Stimulated activated CD4-positive, alpha-beta T cell treated with anti-CD3 and anti-CD28 coated beads, Interleukin-1b, Interleukin-23, amount 100 ng/mL, for 1 hour (primary cell): Measurements from ENCODE around the gene SLCO2B1.

Source experiments
- DNase-seq, 2 donors: peaks; one replicate each; pipeline ENCODE4 v3.0.0-alpha.2; 2020; ENCODE audit warnings: low read depth in 2 of 2

The SLCO2B1 gene

DNA sequence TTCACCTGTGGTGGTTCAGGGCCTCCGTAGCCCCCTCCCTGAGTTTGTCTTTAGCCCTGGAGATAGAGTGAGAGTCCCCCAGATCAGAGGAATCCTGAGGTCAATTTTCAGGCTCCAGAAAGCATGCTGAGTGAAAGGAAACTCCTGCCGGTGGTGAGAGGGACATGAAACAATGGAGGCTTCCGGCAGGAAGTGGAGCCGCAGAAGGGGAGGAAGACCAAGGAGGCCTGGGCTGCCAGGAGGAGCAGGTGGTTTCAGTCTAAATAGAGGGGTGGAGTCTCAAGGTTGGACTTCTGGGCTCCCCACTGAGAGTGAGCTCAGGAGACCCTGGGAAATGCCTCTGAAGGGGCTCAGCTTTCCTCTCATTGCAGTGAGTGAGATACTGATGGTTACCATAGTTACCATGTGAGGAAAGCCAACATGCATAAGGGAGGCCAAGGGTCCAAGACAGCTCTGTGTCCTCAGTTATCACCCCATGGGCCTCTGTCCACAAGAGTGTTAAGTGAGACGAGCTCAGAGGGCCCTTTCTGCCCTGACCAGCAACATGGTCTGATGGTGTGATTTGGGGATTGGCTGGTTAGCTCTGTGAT, 10.7 kb downstream of the SLCO2B1 start:
- DNase-seq = no peak

DNA sequence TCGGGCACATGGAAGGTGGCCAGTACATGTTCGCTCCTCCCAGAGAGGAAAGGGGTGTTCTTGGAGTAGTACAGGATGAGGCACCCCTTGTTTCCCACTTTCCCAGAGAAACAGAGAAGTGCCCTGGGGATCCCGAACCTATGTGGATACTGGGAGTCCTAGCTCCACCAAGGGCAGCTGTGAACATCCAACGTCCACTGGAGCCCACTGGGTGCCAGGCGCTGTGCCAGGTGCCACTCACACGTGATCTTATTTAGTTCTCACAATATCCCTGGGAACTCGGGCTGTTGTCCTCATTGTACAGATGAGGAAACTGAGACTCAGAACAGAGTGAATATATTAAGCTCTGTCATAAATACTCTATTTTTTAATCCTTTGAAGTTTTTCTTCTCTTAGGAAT, 12.0 kb downstream of the SLCO2B1 start:
- no peak for DNase-seq

DNA sequence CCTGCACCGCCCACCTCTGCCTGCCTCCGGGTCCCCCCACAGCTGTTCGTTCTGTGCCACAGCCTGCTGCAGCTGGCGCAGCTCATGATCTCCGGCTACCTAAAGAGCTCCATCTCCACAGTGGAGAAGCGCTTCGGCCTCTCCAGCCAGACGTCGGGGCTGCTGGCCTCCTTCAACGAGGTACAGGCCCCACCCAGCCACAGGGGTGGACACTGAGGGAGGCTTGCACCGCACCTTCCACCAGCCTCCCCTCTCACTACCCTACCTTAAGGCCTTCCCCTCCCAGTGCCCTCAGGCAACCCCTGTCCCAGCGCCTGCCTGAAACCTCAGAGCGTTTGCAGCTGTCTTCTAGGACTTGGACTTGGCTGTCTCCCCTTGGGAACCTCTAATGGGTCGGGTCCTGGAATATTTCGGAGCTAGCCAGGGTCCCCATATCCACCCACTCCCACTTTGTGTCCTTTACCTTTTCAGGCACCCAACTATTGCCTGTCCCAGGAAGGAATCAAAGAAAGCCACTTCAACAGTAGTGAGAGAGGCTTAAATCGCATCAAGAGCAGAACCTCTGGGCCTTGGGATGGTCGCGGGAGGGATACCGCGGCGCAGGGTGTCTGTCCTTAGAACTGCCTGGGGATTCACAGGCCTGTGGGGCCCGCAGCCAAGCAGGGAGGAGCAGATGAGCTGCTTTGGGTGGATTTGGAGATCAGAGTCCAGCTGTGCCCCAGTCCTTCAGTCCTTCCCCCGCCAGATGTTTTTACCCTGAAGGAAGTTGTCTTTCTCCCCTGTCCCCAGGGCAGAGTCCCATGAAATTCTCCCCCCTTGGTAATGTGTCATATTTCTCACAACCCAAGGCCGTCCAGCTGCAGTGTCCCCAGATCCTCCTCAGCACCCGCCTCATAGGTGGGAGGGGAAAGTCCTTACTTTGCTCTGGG, 13.3 kb downstream of the SLCO2B1 start:
- DNase-seq = no peak

DNA sequence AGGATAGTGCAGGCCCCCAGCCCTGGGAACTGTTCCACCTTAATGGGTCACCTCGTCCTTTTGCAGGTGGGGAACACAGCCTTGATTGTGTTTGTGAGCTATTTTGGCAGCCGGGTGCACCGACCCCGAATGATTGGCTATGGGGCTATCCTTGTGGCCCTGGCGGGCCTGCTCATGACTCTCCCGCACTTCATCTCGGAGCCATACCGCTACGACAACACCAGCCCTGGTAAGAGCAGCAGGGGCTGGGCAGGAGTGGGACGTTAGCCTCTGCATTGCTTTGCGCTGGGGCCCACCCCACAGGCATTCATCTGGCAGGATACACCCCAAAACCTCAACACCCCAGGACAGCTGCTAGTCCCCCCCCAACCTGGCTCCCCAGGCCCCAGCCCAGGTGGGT, 14.8 kb downstream of the SLCO2B1 start:
- DNase-seq = no peak

DNA sequence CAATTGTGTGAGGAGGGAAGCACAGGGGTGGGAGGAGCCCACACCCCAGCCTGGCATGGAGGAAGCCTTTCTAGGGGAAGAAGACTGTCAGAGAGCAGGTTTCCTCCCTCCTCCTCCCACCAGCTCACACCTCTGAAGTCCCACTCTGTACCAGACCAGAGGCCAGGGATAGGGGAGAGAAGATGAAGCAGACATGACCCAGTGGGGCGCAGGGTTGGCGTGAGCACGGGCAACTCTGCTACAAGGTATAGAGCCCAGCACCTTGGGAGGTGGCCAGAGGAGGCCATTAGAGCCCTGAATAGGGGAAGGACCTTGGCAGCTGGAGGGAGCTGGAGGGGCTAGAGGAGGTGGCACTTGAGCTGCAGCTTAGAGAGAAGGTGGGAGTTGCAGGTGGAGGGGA, 15.9 kb downstream of the SLCO2B1 start:
- DNase-seq = no peak

DNA sequence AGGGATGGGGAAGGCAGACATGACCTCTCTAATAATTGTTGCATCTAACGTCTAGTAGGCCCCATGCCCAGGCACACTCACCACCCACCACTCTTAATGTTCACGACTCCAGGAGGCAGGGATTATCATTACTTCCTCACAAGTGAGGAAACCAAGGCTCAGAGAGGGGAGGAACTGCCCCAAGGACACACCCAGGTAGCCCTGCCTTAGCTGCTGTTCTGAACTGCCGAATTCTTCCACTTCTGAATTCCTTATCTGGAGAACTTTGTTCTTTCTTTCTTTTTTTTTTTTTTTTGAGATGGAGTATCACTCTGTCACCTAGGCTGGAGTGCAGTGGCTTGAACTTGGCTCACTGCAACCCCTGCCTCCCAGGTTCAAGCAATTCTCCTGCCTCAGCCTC, 16.7 kb downstream of the SLCO2B1 start:
- DNase-seq = no peak

DNA sequence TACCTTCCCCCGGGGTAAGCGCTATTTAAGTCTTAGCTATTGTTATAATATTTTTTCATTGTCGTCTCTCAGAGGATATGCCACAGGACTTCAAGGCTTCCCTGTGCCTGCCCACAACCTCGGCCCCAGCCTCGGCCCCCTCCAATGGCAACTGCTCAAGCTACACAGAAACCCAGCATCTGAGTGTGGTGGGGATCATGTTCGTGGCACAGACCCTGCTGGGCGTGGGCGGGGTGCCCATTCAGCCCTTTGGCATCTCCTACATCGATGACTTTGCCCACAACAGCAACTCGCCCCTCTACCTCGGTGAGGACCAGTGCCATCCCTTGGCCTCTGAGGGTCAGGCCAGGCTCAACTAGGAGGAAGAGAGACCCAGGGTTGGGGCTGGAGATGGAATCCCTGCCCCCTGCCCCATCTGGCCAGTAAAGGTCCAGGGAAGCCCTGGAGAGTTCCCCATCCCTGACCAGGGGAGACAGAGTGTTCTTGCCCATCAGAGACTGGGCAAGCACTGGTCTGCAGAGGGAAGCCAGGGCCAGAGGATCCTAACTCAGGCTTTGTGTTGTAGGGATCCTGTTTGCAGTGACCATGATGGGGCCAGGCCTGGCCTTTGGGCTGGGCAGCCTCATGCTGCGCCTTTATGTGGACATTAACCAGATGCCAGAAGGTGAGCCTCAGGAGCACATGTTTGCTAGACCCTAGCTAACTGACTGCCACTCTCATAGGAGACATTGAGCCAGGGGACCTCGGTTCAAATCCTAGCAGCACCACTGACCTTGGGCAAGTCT, 18.4 kb downstream of the SLCO2B1 start:
- no peak for DNase-seq

DNA sequence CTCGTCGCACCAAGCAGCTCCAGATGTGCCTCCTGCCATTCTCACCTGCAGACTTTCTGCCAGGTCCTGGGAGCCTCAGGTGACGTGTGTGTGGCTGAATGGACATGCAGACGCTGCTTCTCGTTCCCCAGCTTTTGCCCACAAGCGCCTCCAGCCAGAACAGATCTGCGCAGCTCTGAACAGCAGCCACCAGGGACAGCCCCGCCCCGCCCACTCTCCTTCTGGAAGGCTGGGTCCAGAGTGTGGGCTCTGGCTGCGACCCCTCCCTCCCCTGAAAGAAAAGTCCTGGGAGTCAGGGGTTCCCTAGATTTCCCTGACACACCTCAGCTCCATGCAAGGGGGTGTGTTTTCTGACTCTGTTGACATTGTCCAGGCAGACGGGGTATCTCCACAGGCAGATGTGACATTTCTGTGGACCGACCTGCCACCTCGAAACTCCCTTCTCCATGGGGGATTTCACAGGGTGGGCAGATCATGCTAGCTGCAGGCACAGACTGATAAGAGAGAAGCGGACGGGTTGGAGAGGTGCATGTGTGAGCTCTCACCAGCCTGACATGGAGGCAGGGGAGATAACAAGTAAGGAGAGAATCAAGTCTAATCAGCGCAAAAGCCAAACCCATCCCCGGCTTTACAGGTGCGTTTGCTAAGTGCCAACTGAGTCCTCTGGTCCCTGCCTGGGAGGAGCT, 19.8 kb downstream of the SLCO2B1 start:
- no peak for DNase-seq

DNA sequence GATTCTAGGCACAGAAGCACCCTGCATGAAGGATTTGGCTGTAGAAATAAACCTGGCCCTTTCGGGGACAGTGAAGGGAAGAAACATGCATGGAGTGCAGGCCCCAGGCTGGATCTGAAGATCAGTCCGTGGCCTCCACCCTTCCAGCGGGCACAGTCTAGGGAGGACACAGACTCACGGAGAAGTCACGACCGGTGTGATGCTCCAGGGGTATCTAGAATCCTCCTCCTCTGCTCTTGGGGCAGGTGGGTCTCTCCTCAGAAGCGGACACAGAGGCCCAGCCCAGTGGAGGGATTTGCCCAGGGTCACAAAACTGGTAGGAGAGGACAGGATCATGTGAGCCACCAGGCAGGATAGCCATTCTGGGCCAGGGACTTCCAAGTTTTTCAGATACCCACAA, 22.4 kb downstream of the SLCO2B1 start:
- DNase-seq = no peak

DNA sequence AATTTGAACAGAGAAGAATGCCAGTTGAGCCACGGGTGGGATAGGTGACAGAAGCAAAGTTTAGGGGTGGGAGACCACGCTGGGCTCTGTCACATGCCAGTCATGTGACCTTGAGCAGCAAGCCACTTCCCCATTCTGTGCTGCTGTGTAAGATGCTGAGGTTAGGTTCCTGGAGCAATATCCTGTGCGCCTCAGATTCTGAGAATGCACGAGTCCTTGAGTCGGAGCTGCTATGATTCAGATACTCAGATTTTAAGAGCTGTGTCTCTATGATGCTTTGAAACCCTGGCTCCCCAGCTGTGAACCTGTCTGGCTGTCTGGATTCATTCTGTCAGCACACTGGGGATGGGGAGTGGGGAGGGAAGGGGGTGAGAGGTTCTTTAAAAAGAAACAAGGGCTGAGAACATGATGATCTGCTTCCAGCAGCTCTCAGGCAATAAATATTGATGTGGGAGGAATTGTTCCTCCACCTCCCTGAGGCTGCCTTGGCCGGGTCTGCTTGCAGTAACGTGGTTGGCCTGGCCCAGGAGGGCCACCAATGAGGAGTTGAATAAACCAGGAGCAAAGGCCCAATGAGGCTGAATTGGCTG, 24.0 kb downstream of the SLCO2B1 start:
- DNase-seq = no peak

DNA sequence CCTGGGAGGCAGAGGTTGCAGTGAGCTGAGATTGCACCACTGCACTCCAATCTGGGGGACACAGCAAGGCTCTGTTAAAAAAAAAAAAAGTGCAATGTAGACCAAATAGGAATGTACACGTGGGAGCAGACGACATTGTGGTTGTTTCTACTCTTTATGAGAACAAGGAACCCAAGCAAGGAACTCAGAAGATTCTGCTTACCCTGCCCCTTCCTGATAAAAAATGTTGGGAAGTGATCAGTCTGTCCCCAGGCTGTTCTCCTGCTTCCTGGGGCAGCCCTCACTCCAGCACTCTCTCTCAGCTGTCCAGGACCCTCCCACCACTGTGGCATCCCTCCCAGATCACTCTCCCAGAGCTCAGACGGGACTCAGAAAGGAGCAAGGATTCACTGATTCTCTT, 31.8 kb downstream of the SLCO2B1 start:
- no peak for DNase-seq

DNA sequence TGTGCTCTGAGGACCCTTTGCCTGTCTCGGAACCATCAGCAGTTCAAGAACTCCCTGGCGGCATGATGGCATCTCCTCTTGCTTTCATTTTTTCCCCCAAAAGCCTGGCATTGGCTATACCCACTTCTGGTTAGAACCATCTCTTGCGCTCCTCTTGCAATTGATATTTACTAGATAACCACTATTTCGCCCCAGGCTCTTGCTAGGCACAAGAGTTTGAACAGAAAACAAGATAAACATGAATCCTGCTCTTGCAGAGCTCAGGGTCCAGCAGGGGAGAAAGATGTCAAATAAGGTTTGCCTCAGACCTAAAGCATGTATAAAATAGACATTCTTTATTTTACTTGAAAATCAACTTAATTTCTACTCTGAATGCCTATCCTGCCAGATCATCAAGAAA, 33.1 kb downstream of the SLCO2B1 start:
- DNase-seq = no peak

DNA sequence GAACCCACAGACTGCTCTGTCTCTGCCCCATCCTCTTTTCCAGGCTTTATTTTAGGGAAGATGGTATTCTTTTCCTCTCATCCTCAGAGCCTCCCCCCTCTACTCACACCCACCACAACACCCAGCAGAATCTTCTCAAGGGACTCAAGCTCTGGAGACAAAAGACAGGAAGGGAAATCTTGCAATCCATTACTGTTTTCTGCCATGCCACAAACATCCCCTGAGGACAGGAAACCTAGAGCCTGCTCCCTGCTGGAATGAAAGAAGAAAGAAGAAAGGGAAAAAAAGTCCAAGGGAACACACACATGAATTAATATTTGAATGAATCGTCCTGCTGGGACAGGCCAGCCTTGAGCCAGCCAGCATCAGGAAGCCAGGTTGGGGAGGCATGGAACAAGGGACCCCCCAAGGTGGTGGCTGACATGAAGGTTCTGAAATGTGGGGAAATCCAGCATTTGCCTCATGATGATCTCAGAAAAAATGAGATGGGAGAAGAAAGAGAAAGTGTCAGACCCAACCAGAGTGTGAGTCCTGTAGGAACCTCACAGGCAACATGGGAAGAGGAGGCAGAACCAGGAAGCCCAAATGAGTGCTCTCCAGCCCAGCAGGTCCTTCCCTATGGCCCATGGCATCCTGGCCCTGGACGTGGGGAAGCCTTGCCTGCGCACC, 34.0 kb downstream of the SLCO2B1 start:
- no peak for DNase-seq

DNA sequence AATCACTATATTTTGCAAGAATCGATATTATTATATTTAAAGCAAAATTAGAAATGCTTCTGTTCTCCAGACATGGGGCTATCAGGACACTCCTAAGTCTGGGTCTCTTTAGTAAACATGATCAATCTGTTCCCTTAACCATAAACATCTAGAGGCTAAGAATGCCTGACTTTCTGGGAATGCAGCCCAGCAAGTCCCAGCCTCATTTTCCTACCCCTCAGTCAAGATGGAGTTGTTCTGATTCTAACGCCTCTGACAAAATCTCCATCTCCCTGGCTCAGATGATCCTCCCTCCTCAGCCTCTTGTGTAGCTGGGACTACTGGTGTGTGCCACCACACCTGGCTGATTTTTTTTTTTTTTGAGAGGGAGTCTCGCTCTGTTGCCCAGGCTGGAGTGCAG, 35.0 kb downstream of the SLCO2B1 start:
- DNase-seq = no peak

DNA sequence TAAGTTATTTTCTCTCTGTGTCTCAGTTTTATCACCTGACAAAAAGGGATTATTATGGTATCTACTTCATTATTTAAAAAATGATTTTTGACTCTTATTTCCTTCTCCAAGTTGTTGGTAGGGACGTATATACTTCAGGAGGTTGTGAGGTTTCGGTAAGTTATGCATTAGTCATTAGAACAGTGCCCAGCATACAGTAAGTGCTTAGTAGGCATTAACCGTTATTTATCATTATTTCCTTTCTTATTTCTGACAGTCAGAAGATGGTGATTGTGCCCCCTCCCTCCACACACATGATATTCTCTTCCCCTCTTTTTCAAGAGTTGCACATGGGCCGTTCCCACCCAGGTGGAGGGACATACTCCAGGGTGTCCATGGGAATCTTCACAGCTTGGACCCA, 36.1 kb downstream of the SLCO2B1 start:
- no peak for DNase-seq

DNA sequence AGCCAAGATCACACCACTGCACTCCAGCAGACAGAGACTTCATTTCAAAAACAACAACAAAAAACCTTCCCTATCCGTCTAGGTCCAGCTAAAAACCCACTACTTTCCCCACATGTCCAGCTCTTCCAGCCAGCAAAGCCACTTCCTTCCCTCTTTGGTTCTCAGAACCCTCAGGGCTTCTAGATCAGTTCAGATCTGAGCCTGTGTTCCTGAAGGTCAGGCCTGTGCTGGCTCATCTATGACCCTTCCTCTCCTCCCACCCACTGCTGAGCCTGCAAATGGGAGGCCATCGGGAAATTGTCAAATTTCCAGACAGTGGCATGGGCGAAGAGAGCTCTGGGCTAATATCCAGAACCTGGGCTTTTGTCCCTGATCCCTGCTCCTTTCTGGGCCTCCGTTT, 37.8 kb downstream of the SLCO2B1 start:
- no peak for DNase-seq

DNA sequence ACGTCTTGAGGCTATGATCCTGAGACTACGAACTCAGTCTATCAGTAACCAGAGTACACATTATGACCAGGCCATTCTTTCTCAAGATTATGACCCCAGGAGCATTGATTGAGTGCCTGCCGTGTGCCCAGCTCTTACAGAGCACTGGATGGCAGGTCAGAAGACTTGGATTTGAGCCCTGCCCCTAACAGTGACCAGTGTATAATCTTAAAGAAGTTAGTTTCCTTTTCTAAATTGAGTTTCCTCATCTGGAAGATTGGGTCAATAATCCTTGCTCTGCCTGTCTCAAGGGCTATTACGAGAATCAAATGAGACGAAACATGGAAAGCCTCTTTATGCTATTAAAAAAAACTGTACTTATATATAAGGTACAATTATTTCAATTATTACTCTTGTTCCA, 38.2 kb downstream of the SLCO2B1 start:
- no peak for DNase-seq

DNA sequence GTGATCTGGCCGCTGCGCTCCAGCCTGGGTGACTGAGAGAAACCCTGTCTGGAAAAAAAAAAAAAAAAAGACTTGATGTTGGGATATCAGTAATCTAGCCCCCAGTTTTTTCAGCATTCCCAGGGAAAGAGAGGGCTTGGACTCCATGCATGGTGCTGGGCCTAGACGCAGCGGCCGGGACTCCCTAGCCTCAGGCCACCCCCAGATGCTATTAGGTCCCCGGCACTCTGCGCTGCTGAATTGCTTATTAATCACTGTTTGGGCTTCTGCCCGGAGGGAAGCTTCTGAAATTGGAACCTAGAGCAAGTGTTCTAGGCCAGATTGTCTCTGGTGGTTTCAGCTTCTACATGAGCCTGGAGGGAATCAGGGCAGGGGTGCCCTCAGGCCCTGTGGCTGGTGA, 39.0 kb downstream of the SLCO2B1 start:
- no peak for DNase-seq

DNA sequence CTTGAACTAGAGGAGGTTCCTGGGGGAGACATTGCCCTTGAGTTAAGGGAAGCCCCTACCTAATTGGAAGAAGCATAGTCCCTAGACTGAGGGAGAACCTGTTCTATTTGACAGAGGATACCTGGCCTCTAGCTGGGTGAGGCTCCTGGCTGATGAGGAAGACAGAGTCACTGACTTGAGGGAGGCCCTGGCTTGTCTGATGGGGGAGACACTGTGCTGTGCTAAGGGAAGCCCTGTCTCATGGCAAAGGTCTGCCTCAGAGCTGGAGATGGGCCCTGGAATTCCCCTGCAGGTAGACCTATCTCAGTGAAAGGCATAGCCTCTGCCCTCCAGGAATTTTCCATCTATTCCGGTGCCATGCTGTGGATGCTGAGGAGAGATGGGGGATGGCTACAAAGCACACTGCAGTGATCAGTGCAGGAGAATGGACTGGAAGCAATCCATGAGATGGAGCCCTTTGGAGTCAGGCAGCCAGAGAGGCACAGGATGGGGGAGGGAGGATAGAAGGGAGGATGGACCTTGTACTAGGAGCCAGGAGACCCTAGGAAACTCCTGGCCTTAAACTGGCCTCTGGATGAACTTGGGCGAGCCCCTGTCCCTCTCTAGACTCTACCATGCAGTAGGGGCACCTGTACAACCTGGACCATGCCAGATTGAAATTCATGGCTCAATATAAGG, 39.9 kb downstream of the SLCO2B1 start:
- DNase-seq = no peak

DNA sequence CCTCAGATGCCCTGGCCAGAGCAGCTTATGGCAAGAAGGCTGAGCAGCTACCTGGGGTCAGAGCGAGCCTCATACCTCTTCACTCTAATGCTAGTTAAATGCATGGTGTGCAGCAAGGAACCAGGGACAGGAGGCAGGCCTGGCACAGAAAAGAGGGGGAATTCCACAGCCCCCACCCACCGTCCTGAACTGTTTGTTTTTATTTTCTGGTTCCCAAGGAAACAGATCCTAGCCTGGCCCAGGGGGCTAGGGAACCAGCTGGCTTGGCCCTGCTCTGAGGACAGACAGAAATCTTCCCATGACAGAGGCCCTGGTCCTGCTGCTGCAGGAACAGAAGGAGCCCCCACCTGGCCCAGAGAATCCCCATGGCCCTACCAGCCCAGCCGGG, 40.4 kb downstream of the SLCO2B1 start:
- DNase-seq = no peak

DNA sequence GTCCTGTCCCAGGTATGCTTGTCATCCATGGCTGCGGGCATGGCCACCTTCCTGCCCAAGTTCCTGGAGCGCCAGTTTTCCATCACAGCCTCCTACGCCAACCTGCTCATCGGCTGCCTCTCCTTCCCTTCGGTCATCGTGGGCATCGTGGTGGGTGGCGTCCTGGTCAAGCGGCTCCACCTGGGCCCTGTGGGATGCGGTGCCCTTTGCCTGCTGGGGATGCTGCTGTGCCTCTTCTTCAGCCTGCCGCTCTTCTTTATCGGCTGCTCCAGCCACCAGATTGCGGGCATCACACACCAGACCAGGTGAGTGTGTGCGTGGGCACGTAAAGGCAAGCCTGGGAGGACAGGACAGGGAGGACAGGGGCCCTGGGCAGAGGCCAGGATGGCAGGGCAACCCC, 42.4 kb downstream of the SLCO2B1 start:
- no peak for DNase-seq
